GM12874 (cell line): Measurements from ENCODE around the gene E4F1.

Experiments
- TF ChIP-seq, protein P1 (sequence below): IDR thresholded peaks from 2 replicates; pipeline ENCODE4 v1.5.1; 2011; ENCODE audit warnings: low read depth, mild to moderate bottlenecking, control low read depth, low read length, moderate library complexity; ENCODE audit not compliant: insufficient read depth

Gene E4F1

DNA sequence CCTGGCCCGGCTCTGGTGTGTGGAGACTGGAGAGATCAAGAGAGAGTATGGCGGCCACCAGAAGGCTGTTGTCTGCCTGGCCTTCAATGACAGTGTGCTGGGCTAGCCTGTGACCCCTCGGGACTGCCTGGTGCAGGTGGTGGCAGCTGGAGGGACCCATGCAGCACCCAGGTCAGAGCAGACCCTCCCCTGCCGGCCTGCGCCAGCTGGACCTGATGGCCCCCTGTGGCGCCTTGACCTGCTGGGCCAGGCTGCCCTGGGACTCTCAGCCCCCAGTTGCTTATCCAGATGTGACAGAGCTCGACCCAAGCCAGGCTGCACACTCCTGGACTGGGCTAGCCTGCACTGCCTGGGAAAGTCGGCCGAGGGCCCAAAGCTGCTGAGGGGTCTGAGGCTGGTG lies 14.6 kb upstream of the E4F1 start:
- TF ChIP-seq, protein P1, sequence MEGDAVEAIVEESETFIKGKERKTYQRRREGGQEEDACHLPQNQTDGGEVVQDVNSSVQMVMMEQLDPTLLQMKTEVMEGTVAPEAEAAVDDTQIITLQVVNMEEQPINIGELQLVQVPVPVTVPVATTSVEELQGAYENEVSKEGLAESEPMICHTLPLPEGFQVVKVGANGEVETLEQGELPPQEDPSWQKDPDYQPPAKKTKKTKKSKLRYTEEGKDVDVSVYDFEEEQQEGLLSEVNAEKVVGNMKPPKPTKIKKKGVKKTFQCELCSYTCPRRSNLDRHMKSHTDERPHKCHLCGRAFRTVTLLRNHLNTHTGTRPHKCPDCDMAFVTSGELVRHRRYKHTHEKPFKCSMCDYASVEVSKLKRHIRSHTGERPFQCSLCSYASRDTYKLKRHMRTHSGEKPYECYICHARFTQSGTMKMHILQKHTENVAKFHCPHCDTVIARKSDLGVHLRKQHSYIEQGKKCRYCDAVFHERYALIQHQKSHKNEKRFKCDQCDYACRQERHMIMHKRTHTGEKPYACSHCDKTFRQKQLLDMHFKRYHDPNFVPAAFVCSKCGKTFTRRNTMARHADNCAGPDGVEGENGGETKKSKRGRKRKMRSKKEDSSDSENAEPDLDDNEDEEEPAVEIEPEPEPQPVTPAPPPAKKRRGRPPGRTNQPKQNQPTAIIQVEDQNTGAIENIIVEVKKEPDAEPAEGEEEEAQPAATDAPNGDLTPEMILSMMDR: no peak

DNA sequence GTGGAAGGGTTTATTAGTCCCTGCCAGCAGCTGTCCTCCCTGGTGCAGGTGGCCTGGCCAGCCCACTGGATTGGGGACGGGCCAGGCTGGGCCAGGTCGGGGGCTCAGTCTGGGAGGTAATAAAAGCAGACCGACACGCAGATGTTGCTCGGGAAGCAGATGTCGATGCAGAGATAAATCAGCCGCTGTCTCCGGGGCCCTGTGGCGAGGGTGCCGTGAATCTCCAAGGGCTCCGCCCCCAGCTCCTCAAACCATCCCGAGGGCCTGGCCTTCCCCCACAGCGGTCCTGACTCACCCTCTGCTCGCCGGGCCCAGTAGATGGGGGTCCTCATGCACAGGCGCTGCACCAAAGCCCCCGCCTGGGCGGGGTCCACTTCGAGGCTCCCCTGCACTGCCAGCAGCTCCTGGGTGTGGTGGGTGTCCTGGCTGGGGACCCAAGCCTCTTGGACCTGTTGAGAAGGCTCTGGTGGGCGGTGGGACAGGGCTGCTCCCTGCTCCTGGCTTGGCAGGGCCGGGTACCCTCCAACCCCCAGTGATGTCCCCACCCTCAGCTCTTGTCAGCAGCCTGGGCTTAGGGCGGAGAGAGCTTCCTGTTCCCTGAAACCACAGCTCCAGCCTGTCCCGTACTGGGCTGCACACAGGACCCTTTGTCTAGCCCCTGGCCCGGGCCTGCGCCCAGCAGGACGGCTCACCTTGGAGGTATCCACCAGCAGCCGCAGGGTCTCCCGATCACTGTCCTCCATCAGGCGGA lies 14.0 kb upstream of the E4F1 start:
- TF ChIP-seq, protein P1: no peak

DNA sequence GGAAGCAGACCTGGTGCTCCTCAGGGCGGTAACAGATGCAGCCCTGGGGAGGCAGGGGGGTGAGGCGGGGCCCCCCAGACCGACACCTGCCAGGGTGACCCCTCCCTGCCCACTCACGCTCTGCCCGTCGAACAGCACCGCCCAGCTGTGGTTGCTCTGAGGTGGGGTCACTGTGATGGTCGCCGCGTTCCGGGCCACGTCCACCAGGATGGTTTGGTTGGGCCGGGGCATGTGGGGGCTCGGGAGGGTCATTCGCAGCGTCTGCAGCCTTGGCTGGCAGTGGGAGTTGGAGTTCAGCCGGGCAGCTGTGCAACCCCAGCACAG lies 13.4 kb upstream of the E4F1 start:
- TF ChIP-seq, protein P1: no peak

DNA sequence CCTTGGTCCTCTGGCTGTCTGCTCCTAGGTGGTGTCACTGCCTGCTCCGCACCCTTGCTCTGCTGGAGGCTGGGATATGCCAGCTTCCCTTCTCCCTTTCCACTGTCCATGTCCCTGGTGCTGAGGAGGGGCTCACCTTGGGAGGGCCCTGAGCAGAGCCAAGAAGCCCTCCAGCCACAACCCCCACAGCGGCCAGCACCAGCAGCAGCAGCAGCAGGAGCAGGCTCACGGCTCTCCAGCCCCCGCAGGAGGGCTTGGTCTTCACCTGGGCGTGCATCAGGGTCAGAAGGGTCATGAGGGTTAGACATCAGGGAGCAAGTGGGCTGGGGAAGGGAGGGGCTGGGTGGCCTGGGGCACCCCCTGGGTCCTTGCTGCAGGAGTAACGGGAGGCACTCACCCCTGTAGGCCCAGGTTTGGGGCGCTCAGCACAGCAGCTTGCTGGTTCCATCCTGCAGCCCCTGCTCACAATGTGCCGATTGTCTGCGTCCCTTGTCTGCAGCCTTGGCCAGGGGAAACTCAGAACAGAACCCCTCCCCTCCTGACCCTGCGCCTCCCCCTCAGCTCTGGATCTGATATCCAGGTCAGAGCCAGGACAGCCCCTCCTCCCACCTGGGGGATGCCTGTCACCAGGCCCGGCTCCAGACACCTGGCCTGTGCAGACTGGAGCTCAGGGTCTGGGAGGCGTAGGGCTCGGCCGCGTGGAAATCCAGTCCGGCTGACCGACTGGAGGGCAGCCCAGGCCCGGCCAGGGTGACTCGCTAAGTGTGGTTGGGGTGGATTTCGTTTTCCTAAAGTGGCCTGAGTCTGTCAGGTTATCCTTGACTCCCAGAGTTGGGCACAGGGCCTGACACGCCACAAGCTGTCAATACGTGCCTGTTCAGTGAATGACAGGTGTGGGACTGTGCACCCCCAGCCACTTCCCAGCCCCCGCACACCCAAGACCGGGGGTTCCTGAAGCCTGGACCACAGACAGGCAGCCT lies 12.7 kb upstream of the E4F1 start, which contains the start of gene BRICD5:
TSS of gene BRICD5 (minus strand) at position 478 of the 980 bp plus-strand sequence. CDS start at position 448, 30 bp downstream.
- TF ChIP-seq, protein P1: no peak

DNA sequence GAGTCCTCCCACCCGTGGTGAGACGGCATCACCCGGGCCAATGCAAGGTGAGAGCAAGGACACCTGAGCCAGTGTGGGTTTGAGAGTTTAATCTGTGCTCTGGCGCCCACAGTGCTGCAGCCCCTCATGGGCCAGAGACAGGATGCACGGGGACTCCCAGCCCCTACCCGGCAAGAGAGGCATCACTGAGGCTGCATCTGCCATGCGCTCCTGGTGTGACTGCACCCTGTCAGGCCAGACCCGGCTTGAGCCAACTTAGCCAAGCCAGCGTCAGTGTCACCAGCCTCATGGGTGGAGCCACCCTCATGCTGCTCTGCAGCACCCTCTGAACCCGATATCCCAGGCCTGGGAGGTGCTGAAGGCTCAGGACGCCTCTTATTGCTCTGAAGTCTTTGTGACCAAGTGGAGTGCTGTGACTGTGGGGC lies 11.5 kb upstream of the E4F1 start:
- TF ChIP-seq, protein P1: no peak

DNA sequence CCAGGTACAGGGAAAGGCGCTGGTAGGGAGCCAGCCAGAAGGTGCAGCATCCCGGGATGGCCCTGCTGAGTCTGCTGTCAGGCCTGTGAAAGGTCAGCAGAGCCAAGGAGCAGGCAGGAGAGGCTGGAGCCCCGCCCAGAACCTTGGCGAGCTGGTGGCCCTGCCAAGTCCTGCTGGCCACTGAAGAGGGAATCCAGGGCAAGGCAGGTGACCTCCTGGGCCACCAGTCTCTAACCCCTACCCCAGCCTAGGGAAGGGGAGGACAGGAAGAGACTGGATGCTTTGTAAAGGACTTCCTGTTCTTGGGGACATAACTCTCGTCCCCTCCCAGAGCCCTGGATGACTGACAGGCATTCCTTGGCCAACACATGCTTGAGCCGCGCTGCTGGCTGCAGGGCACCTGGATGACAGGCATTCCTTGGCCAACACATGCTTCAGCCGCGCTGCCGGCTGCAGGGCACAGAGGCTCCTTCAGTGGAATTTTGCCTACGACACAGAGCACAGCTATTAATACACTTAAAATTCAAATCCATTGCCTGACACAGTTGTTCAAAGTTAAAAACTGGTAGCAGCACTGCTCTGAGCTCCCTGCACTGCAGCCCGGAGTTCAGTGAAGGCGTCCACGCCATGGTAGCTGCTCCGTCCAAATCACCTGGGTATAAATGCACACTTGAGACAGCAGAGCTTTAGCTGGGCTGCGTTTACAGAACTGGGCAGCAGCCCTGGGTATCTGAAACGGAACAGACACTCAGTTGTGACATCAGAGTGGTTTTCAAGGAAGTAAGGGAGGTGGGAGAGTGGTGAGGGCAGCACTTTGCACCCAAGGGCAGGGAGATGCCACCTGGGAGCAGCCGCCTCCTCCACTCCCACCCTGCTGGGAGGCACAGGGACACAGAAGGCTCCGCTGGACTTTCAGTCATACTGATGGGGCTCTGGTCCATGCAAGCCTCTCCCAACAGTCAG lies 10.7 kb upstream of the E4F1 start:
- TF ChIP-seq, protein P1: no peak
